GM12891 (cell line): Measurements from ENCODE around the gene PTPRD.

Experiments
- PAX5 ChIP-seq: IDR thresholded peaks from 2 replicates; pipeline ENCODE4 v1.6.1; 2011; ENCODE audit warnings: low read length, moderate library complexity, mild to moderate bottlenecking; ENCODE audit not compliant: insufficient read depth, severe bottlenecking
- POLR2A ChIP-seq: IDR thresholded peaks from 2 replicates; pipeline ENCODE4 v1.6.1; 2011; ENCODE audit warnings: low read depth, low read length, control low read depth
- POLR2AphosphoS5 ChIP-seq: IDR thresholded peaks from 2 replicates; pipeline ENCODE4 v1.6.1; 2011; ENCODE audit warnings: low read depth, low read length, control low read depth
- POU2F2 ChIP-seq: IDR thresholded peaks from 2 replicates; pipeline ENCODE4 v1.6.1; 2011; ENCODE audit warnings: low read depth, mild to moderate bottlenecking, control low read depth, low read length, moderate library complexity
- SPI1 ChIP-seq: IDR thresholded peaks from 2 replicates; pipeline ENCODE4 v1.6.1; 2011; ENCODE audit warnings: low read depth, low read length, control low read depth
- TAF1 ChIP-seq: IDR thresholded peaks from 2 replicates; pipeline ENCODE4 v1.6.1; 2011; ENCODE audit warnings: low read depth, low read length, control low read depth

- TF ChIP-seq POLR2A: no peak
- no peak for TF ChIP-seq POLR2AphosphoS5
- no peak for TF ChIP-seq TAF1
- TF ChIP-seq PAX5: no peak
- no peak for TF ChIP-seq POU2F2
- no peak for TF ChIP-seq SPI1
These were observed 178.4 kb downstream of the PTPRD start for GRCh38 chr9:10434412-10434811.
